Bronchial epithelial cell (primary cell): ENCODE results near the gene SLC1A4. TPM values are rescaled to one million over a fixed set of nuclear protein-coding genes. Genes with fewer than 3 reads are reported as not detected.
A peak's percentile ranks its signal among the peaks of the same experiment; 100 is the strongest.

Experiments
- DNase-seq: peaks from one replicate; pipeline ENCODE4 v3.0.0-alpha.2; 2010; ENCODE audit warnings: low read depth
- FAIRE-seq: peaks from 2 replicates; lab custom pipeline; 2011; peaks lifted over from hg19 to GRCh38; lab: Jason Lieb, UNC
- H3K27me3 ChIP-seq: 2 replicates; pipeline ENCODE4 v1.5.1; 2011; ENCODE audit warnings: low read length; ENCODE audit not compliant: control insufficient read depth, insufficient read depth
- H3K36me3 ChIP-seq: 2 replicates; pipeline ENCODE4 v1.5.1; 2011; ENCODE audit warnings: low read length; ENCODE audit not compliant: control insufficient read depth, insufficient read depth
- H3K4me3 ChIP-seq: 2 replicates; pipeline ENCODE4 v1.5.1; 2011; ENCODE audit warnings: mild to moderate bottlenecking, low read depth, low read length, control low read depth
- total RNA-seq: library from RNA; depleted of rRNA; stranded (reverse); fragments of >200 nt; gene quantifications from 2 replicates; pipeline ENCODE4 v1.2.1, GENCODE V29; 2014
- TF ChIP-seq, protein P1 (sequence below): IDR thresholded peaks from 2 replicates; pipeline ENCODE4 v1.5.1; 2011; ENCODE audit warnings: mild to moderate bottlenecking, moderate library complexity, low read length, control low read depth, inconsistent platforms; ENCODE audit not compliant: insufficient read depth, severe bottlenecking

Gene SLC1A4
- total RNA-seq, 1 donor from 2014 or later, result 26.3 TPM

DNA sequence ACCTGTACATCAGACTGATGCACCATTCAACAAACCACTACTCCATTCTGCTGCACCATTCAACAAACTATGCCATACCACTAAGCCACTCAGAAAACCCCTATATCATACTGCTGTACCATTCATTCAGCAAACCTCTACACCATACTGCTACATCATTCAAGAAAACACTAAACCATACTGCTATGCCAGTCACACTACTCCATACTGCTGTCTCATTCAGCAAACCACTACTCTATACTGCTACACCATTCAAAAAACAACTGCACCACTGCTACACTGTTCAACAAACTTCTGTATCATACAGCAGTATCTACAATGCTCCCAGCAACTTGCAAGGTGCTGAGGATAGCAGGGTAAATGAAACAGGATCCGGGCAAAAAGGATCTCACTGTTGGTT, 12.9 kb upstream of the SLC1A4 start:
- DNase-seq (no peak), FAIRE-seq (no peak)
- Histone ChIP-seq H3K4me3 (no peak overlapping the region), H3K27me3 (no peaks in the 10 kb centered on the region), H3K36me3 (no peaks in the 10 kb centered on the region)
- TF ChIP-seq, protein P1, sequence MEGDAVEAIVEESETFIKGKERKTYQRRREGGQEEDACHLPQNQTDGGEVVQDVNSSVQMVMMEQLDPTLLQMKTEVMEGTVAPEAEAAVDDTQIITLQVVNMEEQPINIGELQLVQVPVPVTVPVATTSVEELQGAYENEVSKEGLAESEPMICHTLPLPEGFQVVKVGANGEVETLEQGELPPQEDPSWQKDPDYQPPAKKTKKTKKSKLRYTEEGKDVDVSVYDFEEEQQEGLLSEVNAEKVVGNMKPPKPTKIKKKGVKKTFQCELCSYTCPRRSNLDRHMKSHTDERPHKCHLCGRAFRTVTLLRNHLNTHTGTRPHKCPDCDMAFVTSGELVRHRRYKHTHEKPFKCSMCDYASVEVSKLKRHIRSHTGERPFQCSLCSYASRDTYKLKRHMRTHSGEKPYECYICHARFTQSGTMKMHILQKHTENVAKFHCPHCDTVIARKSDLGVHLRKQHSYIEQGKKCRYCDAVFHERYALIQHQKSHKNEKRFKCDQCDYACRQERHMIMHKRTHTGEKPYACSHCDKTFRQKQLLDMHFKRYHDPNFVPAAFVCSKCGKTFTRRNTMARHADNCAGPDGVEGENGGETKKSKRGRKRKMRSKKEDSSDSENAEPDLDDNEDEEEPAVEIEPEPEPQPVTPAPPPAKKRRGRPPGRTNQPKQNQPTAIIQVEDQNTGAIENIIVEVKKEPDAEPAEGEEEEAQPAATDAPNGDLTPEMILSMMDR, result no peak

DNA sequence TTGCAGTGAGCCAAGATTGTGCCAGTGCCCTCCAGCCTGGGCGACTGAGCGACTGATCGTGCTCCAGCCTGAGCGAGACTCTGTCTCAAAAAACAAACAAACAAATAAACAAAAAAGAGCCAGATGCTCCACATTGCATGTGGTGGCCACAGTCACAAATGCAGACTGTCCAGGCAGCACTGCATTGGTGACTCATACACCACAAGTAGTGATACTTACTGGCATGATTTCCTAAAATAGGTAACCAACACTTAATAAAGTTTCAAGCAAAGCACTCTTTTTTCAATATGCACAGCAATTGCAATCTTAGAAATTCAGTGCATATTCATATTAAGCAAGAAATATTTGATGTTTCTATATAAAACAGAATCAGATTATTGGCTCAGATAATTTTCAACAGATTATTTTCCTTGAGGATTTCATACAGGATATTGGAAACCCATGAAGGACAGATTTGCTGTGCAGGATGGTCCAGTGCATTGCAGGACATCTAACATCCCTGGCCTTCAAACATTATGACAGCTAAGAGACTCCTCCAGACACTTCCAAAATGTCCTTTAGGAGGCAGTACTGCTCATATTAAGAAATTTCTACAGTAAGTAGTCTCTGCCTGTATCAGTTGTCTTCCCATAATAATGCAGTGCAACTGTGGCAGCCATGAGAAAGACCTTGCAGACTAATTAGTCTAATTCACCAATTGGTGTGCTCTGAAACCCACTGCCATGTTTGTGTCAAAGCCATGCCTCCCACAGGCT, 10.5 kb upstream of the SLC1A4 start:
- TF ChIP-seq, protein P1, result peak; percentile 11
- H3K4me3 ChIP-seq, result no peak overlapping the region
- FAIRE-seq, result no peak
- no peaks in the 10 kb centered on the region for H3K27me3 ChIP-seq
- H3K36me3 ChIP-seq, result no peaks in the 10 kb centered on the region
- DNase-seq, result peak; percentile 61

DNA sequence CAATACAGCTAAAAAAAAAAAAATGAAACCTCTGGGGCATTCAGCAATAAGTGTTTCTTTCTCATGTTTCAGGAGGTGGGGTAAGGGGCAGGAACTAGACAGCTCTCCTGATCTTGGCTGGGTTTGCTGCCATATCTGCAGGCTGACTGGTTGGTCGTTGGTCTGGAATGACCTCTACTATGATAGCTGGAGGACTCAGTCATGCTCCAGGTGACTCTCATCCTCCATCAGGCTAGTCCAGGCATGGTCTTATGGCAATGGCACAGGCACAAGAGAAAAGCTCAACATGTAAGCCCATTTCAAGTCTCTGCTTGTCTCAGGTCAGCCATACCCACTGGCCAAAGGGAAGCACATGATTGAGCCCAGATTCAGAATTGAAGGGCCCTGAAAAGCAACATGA, 9.5 kb upstream of the SLC1A4 start:
- FAIRE-seq (no peak), DNase-seq (peak; percentile 95)
- H3K27me3 ChIP-seq, result no peaks in the 10 kb centered on the region
- H3K36me3 ChIP-seq, result no peaks in the 10 kb centered on the region
- H3K4me3 ChIP-seq, result no peak overlapping the region
- TF ChIP-seq, protein P1, result no peak

DNA sequence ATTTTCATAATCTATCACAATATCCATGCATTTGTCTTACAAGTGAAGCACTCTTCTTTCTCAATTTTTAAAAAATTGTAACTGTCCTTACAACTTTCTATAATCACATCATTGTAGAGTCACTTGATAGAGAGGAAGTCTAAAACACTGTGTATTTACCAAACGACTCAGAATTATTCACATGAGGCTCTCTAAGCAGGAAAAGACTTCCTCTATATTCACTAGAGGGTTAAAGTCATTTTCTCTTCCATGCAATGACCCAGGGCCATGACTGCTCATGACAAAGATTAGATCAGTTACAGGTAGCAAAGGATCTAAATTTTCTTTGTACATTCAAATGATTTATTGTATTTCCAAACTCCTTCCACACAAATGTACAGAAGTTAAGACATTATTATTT, 9.0 kb upstream of the SLC1A4 start:
- DNase-seq (no peak), FAIRE-seq (no peak)
- Histone ChIP-seq H3K27me3 (no peaks in the 10 kb centered on the region), H3K4me3 (no peak overlapping the region), H3K36me3 (no peaks in the 10 kb centered on the region)
- TF ChIP-seq, protein P1, result no peak

- Histone ChIP-seq H3K4me3 (no peak overlapping the region), H3K27me3 (no peaks in the 10 kb centered on the region), H3K36me3 (no peaks in the 10 kb centered on the region)
- TF ChIP-seq, protein P1, result no peak
- DNase-seq, result no peak
- FAIRE-seq, result no peak
These were observed 6.8 kb upstream of the SLC1A4 start for GRCh38 chr2:64982311-64982857.
